Esophagus squamous epithelium (tissue), 5 donors: ENCODE measurements around the gene DMAC1. TPM values are rescaled to one million over a fixed set of nuclear protein-coding genes. Genes with fewer than 3 reads are reported as not detected.

Experiments
- DNase-seq: peaks from one replicate; lab custom pipeline; 2025; lab: John Stamatoyannopoulos, UW
- H3K27ac ChIP-seq, 4 donors: fragments of 200-600 bp; sonication (generic); one replicate each; pipeline ENCODE4 v1.5.1; 2016 to 2019; ENCODE audit warnings: mild to moderate bottlenecking in 1 of 4
- H3K27me3 ChIP-seq, 4 donors: fragments of 200-600 bp; sonication (generic); 1 replicate in 3 of 4; 2 replicates in 1 of 4; pipeline versions ENCODE4 v1.5.1 to v1.6.0; 2017 to 2021; ENCODE audit warnings: antibody characterized with exemption in 1 of 4
- H3K36me3 ChIP-seq, 3 donors: fragments of 200-600 bp; sonication (generic); one replicate each; pipeline ENCODE4 v1.5.1; 2016 to 2019
- H3K4me1 ChIP-seq, 3 donors: fragments of 200-600 bp; sonication (generic); one replicate each; pipeline ENCODE4 v1.5.1; 2017 to 2019
- H3K4me3 ChIP-seq, 4 donors: fragments of 200-600 bp; sonication (generic); 1 replicate in 3 of 4; 2 replicates in 1 of 4; pipeline ENCODE4 v1.5.1; 2016 to 2019; ENCODE audit warnings: mild to moderate bottlenecking in 2 of 4, moderate library complexity in 1 of 4
- H3K9me3 ChIP-seq, 3 donors: fragments of 200-600 bp; sonication (generic); one replicate each; pipeline ENCODE4 v1.5.1; 2016 to 2019
- POLR2A ChIP-seq, 4 donors: fragments of 450-650 bp; IDR thresholded peaks; one replicate each; pipeline ENCODE4 v1.6.1; 2017; ENCODE audit warnings: antibody characterized with exemption in 4 of 4, mild to moderate bottlenecking in 4 of 4, moderate library complexity in 3 of 4
- WGBS, 2 donors: methylation state at CpG; one replicate each; pipeline ENCODE4 v1.1.5; 2018; 5-methylcytosine and 5-hydroxymethylcytosine counted together
- intact Hi-C: fragments of 100-400 bp; cut with DNase I; formaldehyde crosslinking; loops from one replicate; pipeline ENCODE4 v1.15.0; 2022
- total RNA-seq, 4 donors: library from RNA; depleted of rRNA; stranded (reverse); fragments of >200 nt; gene quantifications; one replicate each; pipeline ENCODE4 v1.1.0, GENCODE V29; 2016
- TF ChIP-seq, protein P1 (sequence below), 6 experiments: fragments of 450-650 bp in 4 of 6; fragments of 200-600 bp in 2 of 6; sonication (generic) in 2 of 6; IDR thresholded peaks; one replicate each; pipeline ENCODE4 v1.5.1; 2016 to 2019; ENCODE audit warnings: antibody characterized with exemption in 6 of 6, mild to moderate bottlenecking in 4 of 6, moderate library complexity in 4 of 6
- donor health status: DM: yes; HTN: yes; CAD: no.

The DMAC1 gene
- total RNA-seq, 4 donors from 2014 or later: 7.9 to 14.6 (median 12.4) TPM

DNA sequence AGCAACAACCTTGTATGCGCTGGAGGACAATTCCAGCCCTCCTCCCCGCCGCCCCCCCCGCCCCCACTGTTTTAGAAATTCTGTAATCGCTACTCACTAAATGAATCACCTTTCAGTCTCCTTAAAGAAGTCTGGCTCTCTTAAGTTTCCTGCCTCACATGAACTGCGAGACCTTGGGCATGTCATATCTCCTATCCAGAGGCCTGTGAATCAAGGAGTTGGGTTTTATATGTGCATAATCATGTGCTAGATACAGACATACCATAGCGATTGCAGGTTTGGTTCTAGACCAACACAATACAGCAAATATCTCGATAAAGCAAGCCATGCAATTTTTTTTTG, 337 bp upstream of the DMAC1 start:
- H3K36me3 ChIP-seq: peaks cover 0 to 25% (median 0%) of the 10 kb centered on the region in 3 donors
- no peaks in the 10 kb centered on the region for H3K9me3 ChIP-seq
- no peaks in the 10 kb centered on the region for H3K27me3 ChIP-seq
- peak overlapping the region; percentile 87 to 97 (median 93) for H3K4me3 ChIP-seq
- no peak for TF ChIP-seq POLR2A (IDR thresholded peaks at IDR 0.05)
- TF ChIP-seq, protein P1, sequence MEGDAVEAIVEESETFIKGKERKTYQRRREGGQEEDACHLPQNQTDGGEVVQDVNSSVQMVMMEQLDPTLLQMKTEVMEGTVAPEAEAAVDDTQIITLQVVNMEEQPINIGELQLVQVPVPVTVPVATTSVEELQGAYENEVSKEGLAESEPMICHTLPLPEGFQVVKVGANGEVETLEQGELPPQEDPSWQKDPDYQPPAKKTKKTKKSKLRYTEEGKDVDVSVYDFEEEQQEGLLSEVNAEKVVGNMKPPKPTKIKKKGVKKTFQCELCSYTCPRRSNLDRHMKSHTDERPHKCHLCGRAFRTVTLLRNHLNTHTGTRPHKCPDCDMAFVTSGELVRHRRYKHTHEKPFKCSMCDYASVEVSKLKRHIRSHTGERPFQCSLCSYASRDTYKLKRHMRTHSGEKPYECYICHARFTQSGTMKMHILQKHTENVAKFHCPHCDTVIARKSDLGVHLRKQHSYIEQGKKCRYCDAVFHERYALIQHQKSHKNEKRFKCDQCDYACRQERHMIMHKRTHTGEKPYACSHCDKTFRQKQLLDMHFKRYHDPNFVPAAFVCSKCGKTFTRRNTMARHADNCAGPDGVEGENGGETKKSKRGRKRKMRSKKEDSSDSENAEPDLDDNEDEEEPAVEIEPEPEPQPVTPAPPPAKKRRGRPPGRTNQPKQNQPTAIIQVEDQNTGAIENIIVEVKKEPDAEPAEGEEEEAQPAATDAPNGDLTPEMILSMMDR (IDR thresholded peaks at IDR 0.05): no peak
- H3K27ac ChIP-seq: peak overlapping the region; percentile 89 to 93 (median 93)
- WGBS, 2 donors: 19 to 38% methylated on average over 5 to 8 of the region's 8 CpGs
- H3K4me1 ChIP-seq: peaks cover 5 to 20% (median 8%) of the 10 kb centered on the region in 3 donors
- intact Hi-C loops: no loop called here
- no peak for DNase-seq

DNA sequence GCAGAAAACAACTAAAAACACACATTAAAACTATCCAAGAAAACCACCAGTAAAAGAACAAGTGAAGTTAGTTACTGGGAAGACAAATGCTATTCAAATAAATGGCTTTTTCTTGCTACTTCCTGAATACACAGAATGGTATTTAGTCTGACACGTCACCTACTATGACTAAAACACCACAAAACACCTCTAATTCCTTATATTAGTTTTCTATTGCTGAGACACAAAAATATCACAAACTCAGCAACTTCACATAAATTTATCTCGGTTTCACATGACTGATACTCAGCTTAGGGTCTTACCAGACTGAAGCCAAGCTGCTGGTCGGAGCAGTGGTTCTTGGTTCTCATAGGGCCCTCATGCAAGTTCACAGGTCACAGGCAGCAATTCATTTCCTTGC, 5.4 kb downstream of the DMAC1 start:
- intact Hi-C loops: no loop called here
- DNase-seq: no peak
- Histone ChIP-seq H3K9me3 (no peaks in the 10 kb centered on the region), H3K36me3 (peaks cover 0 to 57% (median 0%) of the 10 kb centered on the region in 3 donors), H3K4me1 (peaks cover 5 to 15% (median 8%) of the 10 kb centered on the region in 3 donors), H3K27me3 (no peaks in the 10 kb centered on the region), H3K27ac (no peak overlapping the region), H3K4me3 (no peak overlapping the region)
- TF ChIP-seq, protein P1 (IDR thresholded peaks at IDR 0.05): no peak
- no peak for TF ChIP-seq POLR2A (IDR thresholded peaks at IDR 0.05)
- WGBS, 2 donors: 86 to 92% methylated on average over 3 of the region's 3 CpGs

DNA sequence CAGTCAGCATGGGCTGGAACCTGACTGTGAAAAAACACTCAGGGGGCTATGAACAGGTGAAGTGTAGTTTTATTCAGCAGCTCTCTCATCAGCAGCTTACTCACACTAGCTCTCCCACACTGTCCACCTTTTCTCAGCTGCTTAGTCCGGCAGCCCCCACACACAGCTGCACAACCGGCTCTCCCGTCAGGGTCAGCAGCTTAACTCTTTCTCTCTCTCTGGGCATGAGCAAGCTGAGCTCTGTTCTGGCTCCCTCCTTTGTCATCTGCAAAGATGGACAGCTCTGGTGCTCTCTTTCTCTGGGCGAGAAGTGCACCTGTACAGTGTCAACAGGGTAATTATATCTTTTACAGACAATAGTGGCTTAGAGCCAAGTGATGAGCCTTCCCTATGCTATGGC, 8.2 kb downstream of the DMAC1 start:
- Histone ChIP-seq H3K27ac (no peak overlapping the region), H3K27me3 (no peaks in the 10 kb centered on the region), H3K36me3 (peaks cover 0 to 47% (median 0%) of the 10 kb centered on the region in 3 donors), H3K9me3 (no peaks in the 10 kb centered on the region), H3K4me3 (no peak overlapping the region), H3K4me1 (no peaks in the 10 kb centered on the region)
- TF ChIP-seq, protein P1 (IDR thresholded peaks at IDR 0.05): no peak
- TF ChIP-seq POLR2A (IDR thresholded peaks at IDR 0.05): no peak
- intact Hi-C loops: no loop called here
- no peak for DNase-seq
- WGBS, 2 donors: 71 to 75% methylated on average over 4 of the region's 4 CpGs

DNA sequence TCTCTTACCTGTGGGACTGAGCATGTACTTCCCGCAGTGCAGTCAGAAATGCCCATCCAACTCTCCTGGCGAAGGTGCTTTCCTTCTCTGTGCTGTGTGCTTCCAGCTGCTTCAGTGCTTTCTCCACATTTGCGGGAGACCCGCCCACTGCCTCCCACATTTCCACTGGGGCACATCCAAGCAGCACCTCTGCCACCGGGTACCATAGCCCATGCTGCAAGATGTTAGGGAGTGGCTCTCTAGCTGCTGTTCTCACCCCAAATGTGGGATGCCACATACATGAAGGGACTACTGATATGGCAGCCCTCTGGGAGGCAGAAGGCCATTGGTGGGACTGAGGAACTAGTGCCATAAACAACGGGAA, 8.8 kb downstream of the DMAC1 start:
- peaks cover 0 to 41% (median 0%) of the 10 kb centered on the region in 3 donors for H3K36me3 ChIP-seq
- no peak overlapping the region for H3K4me3 ChIP-seq
- WGBS, 2 donors: 90% methylated on average over 4 of the region's 6 CpGs; no CpG with 5 or more reads in 1 of the 2 donors
- H3K27ac ChIP-seq: no peak overlapping the region
- H3K27me3 ChIP-seq: no peaks in the 10 kb centered on the region
- no peaks in the 10 kb centered on the region for H3K4me1 ChIP-seq
- TF ChIP-seq POLR2A (IDR thresholded peaks at IDR 0.05): no peak
- TF ChIP-seq, protein P1 (IDR thresholded peaks at IDR 0.05): no peak
- no peaks in the 10 kb centered on the region for H3K9me3 ChIP-seq
- intact Hi-C loops: no loop called here
- no peak for DNase-seq

DNA sequence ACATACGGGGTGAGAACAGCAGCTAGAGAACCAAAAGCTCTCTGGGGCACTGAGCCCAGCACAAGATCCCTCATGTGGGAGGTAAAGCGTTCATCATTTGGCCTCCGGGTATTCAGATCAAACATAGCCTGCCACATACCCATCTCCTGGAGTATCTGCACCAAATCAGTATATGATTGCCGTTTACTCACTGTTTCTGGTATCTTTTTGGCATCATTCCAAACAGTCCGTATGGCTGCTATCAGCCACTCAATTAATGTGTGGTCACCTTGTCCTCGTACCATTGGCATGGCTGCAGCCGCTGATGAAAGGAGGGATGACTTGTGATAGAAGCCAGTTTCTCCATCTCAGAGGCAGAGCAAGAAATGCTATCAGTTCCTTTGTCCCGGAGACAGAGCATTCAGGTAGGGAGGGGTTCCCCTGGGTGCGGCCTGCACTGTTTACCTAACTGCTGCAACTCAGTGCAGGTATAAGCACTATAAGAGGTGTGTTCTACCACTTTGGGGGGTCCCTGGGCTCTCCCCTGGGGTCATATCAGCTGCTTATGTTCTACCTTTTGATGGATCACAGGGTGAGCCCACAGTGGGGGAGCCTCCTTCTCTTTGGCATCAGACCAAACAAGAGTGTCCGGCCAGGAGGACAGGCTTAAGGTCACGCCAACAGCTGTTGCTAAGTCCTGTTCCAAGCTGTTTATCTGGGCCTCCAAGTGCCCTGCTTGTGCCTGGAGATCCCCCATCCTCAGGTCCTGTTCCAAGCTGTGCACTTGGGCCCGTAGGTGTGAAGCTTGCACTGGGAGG, 9.4 kb downstream of the DMAC1 start:
- intact Hi-C loops: no loop called here
- peaks cover 0 to 35% (median 0%) of the 10 kb centered on the region in 3 donors for H3K36me3 ChIP-seq
- H3K27me3 ChIP-seq: no peaks in the 10 kb centered on the region
- TF ChIP-seq, protein P1 (IDR thresholded peaks at IDR 0.05): no peak
- TF ChIP-seq POLR2A (IDR thresholded peaks at IDR 0.05): no peak
- WGBS, 2 donors: 64 to 67% methylated on average over 4 to 8 of the region's 12 CpGs
- no peaks in the 10 kb centered on the region for H3K4me1 ChIP-seq
- H3K4me3 ChIP-seq: no peak overlapping the region
- DNase-seq: no peak
- no peak overlapping the region for H3K27ac ChIP-seq
- no peaks in the 10 kb centered on the region for H3K9me3 ChIP-seq
